ENCODE data around the gene SYNJ1. TPM values are rescaled to one million over a fixed set of nuclear protein-coding genes. Genes with fewer than 3 reads are reported as not detected.
"Not testable (repeated sequence)": the region's sequence is repeated elsewhere in the genome, so short reads cannot be mapped to it uniquely, and the experiment has no call there.

Gene SYNJ1
- total RNA-seq, 1 donor from 2014 or later, result 36.8 TPM

GRCh38 chr21:32698286-32698685 lies 29.5 kb downstream of the SYNJ1 start:
- Mint-ChIP-seq H3K4me3 (ENCODE audit: unreplicated experiment) (no peak overlapping the region), H3K4me1 (ENCODE audit: low read depth, unreplicated experiment) (no peaks in the 10 kb centered on the region), H3K36me3 (ENCODE audit: unreplicated experiment) (no peaks in the 10 kb centered on the region), H3K27me3 (ENCODE audit: unreplicated experiment) (no peaks in the 10 kb centered on the region), H3K27ac (ENCODE audit: unreplicated experiment) (no peak overlapping the region), H3K9me3 (ENCODE audit: unreplicated experiment) (no peaks in the 10 kb centered on the region)
- DNase-seq, result no peak
- TF ChIP-seq, protein P1, sequence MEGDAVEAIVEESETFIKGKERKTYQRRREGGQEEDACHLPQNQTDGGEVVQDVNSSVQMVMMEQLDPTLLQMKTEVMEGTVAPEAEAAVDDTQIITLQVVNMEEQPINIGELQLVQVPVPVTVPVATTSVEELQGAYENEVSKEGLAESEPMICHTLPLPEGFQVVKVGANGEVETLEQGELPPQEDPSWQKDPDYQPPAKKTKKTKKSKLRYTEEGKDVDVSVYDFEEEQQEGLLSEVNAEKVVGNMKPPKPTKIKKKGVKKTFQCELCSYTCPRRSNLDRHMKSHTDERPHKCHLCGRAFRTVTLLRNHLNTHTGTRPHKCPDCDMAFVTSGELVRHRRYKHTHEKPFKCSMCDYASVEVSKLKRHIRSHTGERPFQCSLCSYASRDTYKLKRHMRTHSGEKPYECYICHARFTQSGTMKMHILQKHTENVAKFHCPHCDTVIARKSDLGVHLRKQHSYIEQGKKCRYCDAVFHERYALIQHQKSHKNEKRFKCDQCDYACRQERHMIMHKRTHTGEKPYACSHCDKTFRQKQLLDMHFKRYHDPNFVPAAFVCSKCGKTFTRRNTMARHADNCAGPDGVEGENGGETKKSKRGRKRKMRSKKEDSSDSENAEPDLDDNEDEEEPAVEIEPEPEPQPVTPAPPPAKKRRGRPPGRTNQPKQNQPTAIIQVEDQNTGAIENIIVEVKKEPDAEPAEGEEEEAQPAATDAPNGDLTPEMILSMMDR (IDR thresholded peaks at IDR 0.05; ENCODE audit: partially characterized antibody, unreplicated experiment), result no peak

DNA sequence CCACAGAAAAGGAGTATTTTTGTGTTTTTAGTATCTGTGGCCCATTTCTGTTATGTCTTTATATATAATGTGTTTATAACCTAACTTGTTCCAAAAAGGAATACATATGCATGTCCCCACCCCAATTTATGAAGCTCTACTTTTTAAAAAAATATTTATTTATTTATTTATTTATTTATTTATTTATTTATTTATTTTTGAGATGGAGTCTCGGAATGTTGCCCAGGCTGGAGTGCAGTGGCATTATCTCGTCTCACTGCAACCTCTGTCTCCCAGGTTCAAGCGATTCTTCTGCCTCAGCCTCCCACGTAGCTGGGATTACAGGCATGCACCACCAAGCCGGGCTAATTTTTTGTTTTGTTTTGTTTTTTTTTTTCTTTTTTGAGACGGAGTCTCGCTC lies 32.3 kb downstream of the SYNJ1 start:
- not testable (repeated sequence) for H3K27me3 Mint-ChIP-seq (ENCODE audit: unreplicated experiment); H3K27ac Mint-ChIP-seq (ENCODE audit: unreplicated experiment); H3K9me3 Mint-ChIP-seq (ENCODE audit: unreplicated experiment); H3K36me3 Mint-ChIP-seq (ENCODE audit: unreplicated experiment); H3K4me1 Mint-ChIP-seq (ENCODE audit: low read depth, unreplicated experiment); DNase-seq; H3K4me3 Mint-ChIP-seq (ENCODE audit: unreplicated experiment)

DNA sequence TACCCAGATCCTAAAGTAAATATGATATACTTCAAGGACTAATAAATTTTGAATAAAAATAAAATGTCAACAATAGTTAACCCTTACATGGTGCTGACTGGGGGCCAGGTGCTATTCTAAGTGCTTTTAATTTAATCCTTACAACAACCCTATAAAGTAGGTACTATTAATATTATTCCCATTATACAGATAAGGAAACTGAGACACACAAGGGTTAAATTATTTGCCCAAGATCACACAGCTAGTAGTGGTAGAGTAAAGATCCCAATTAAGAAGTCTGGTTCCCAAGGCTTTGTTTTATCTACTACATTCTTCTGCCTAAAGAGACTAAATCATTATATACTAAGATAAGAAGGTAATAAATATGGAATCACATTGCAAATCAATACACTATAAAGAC lies 34.2 kb downstream of the SYNJ1 start:
- no peaks in the 10 kb centered on the region for H3K9me3 Mint-ChIP-seq (ENCODE audit: unreplicated experiment)
- no peaks in the 10 kb centered on the region for H3K27me3 Mint-ChIP-seq (ENCODE audit: unreplicated experiment)
- TF ChIP-seq, protein P1 (IDR thresholded peaks at IDR 0.05; ENCODE audit: partially characterized antibody, unreplicated experiment), result no peak
- DNase-seq, result no peak
- no peaks in the 10 kb centered on the region for H3K4me1 Mint-ChIP-seq (ENCODE audit: low read depth, unreplicated experiment)
- H3K4me3 Mint-ChIP-seq (ENCODE audit: unreplicated experiment), result no peak overlapping the region
- no peaks in the 10 kb centered on the region for H3K36me3 Mint-ChIP-seq (ENCODE audit: unreplicated experiment)
- no peak overlapping the region for H3K27ac Mint-ChIP-seq (ENCODE audit: unreplicated experiment)

GRCh38 chr21:32690085-32690484 lies 37.7 kb downstream of the SYNJ1 start:
- DNase-seq, result no peak
- no peak overlapping the region for H3K27ac Mint-ChIP-seq (ENCODE audit: unreplicated experiment)
- H3K27me3 Mint-ChIP-seq (ENCODE audit: unreplicated experiment), result no peaks in the 10 kb centered on the region
- H3K9me3 Mint-ChIP-seq (ENCODE audit: unreplicated experiment), result no peaks in the 10 kb centered on the region
- no peaks in the 10 kb centered on the region for H3K4me1 Mint-ChIP-seq (ENCODE audit: low read depth, unreplicated experiment)
- H3K4me3 Mint-ChIP-seq (ENCODE audit: unreplicated experiment), result no peak overlapping the region
- TF ChIP-seq, protein P1 (IDR thresholded peaks at IDR 0.05; ENCODE audit: partially characterized antibody, unreplicated experiment), result no peak
- H3K36me3 Mint-ChIP-seq (ENCODE audit: unreplicated experiment), result no peaks in the 10 kb centered on the region

- H3K4me3 Mint-ChIP-seq (ENCODE audit: unreplicated experiment), result no peak overlapping the region
- H3K4me1 Mint-ChIP-seq (ENCODE audit: low read depth, unreplicated experiment), result no peaks in the 10 kb centered on the region
- no peaks in the 10 kb centered on the region for H3K27me3 Mint-ChIP-seq (ENCODE audit: unreplicated experiment)
- TF ChIP-seq, protein P1 (IDR thresholded peaks at IDR 0.05; ENCODE audit: partially characterized antibody, unreplicated experiment), result no peak
- no peaks in the 10 kb centered on the region for H3K36me3 Mint-ChIP-seq (ENCODE audit: unreplicated experiment)
- H3K27ac Mint-ChIP-seq (ENCODE audit: unreplicated experiment), result no peak overlapping the region
- no peak for DNase-seq
- H3K9me3 Mint-ChIP-seq (ENCODE audit: unreplicated experiment), result no peaks in the 10 kb centered on the region
Measured at GRCh38 chr21:32687643-32688345, 40.0 kb downstream of the SYNJ1 start.

Data from glutamatergic neuron (in vitro differentiated cells).